Esophagus muscularis mucosa (tissue), 3 donors: Measurements from ENCODE around the gene CRYBB1.

Source experiments
- CTCF ChIP-seq, 3 experiments: fragments of 200-600 bp in 2 of 3; fragments of 450-650 bp in 1 of 3; sonication (generic) in 2 of 3; IDR thresholded peaks; one replicate each; pipeline ENCODE4 v1.5.1; 2017 to 2019; ENCODE audit warnings: antibody characterized with exemption in 3 of 3, mild to moderate bottlenecking in 2 of 3, moderate library complexity in 1 of 3
- POLR2A ChIP-seq: fragments of 450-650 bp; IDR thresholded peaks from one replicate; pipeline ENCODE4 v1.6.1; 2017; ENCODE audit warnings: antibody characterized with exemption, moderate library complexity, mild to moderate bottlenecking, low read depth

GRCh38 chr22:26568207-26568706, 49.6 kb downstream of the CRYBB1 start:
- TF ChIP-seq CTCF (IDR thresholded peaks at IDR 0.05) (no peak), POLR2A (no peak)
